Sigmoid colon (tissue), 4 donors: ENCODE results near the gene GGT6.

Source experiments
- CTCF ChIP-seq, 4 experiments: fragments of 450-650 bp in 3 of 4; fragments of 200-600 bp in 1 of 4; IDR thresholded peaks; one replicate each; pipeline ENCODE4 v1.5.1; 2016 to 2019; ENCODE audit warnings: antibody characterized with exemption in 4 of 4, mild to moderate bottlenecking in 3 of 4, moderate library complexity in 2 of 4
- EP300 ChIP-seq, 4 donors: sonication (generic); formaldehyde crosslinking; IDR thresholded peaks; one replicate each; pipeline ENCODE4 v1.6.1; 2017; ENCODE audit warnings: antibody characterized with exemption in 4 of 4
- POLR2A ChIP-seq, 2 donors: fragments of 450-650 bp; IDR thresholded peaks; one replicate each; pipeline ENCODE4 v1.6.1; 2016; ENCODE audit warnings: antibody characterized with exemption in 2 of 2, mild to moderate bottlenecking in 2 of 2, moderate library complexity in 2 of 2
- POLR2AphosphoS5 ChIP-seq, 4 donors: sonication (generic); formaldehyde crosslinking; IDR thresholded peaks; one replicate each; pipeline ENCODE4 v1.6.1; 2017; ENCODE audit warnings: antibody characterized with exemption in 4 of 4

- TF ChIP-seq POLR2A (IDR thresholded peaks at IDR 0.05) (no peak), CTCF (IDR thresholded peaks at IDR 0.05) (no peak), POLR2AphosphoS5 (IDR thresholded peaks at IDR 0.05) (no peak), EP300 (IDR thresholded peaks at IDR 0.05) (no peak)
These were observed 1.9 kb upstream of the GGT6 start for GRCh38 chr17:4562015-4562969.
